ENCODE results near the gene TMEM247.

DNA sequence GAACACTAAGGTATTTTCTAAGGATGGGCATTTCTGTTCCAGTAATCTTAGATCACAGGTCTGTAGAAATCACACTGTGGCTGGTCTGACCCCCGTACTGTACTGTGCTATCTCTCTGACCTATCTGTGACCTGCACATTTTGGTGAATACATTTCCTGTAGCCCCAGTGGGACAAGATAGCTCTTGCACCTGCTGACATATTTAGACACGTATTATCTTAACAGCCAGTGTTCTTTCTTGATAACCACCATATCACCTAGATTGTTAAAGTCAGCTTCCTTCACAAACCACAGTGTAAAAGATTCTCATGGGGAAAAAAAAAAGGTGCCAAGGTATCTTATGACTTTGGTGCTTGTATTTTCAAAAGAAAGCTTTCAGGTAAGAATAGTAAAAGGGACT lies 39.8 kb upstream of the TMEM247 start:
- TF ChIP-seq, protein P1, sequence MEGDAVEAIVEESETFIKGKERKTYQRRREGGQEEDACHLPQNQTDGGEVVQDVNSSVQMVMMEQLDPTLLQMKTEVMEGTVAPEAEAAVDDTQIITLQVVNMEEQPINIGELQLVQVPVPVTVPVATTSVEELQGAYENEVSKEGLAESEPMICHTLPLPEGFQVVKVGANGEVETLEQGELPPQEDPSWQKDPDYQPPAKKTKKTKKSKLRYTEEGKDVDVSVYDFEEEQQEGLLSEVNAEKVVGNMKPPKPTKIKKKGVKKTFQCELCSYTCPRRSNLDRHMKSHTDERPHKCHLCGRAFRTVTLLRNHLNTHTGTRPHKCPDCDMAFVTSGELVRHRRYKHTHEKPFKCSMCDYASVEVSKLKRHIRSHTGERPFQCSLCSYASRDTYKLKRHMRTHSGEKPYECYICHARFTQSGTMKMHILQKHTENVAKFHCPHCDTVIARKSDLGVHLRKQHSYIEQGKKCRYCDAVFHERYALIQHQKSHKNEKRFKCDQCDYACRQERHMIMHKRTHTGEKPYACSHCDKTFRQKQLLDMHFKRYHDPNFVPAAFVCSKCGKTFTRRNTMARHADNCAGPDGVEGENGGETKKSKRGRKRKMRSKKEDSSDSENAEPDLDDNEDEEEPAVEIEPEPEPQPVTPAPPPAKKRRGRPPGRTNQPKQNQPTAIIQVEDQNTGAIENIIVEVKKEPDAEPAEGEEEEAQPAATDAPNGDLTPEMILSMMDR (conservative IDR thresholded peaks at IDR 0.05 in 1 of 2, IDR thresholded peaks at IDR 0.05 in 1 of 2; ENCODE audit: low read depth in 1 of 2, low read length in 2 of 2), result no peak
- no peak for TF ChIP-seq EZH2 (IDR thresholded peaks at IDR 0.05; ENCODE audit: low read length, missing control alignments)
